Measurements from ENCODE around the gene NCBP1. TPM values are rescaled to one million over a fixed set of nuclear protein-coding genes. Genes with fewer than 3 reads are reported as not detected.

The NCBP1 gene
- total and polyA plus RNA-seq, 9 of the 15 experiments (the other 6 are each of a cell fraction or from before 2014, with no cell fraction given), result 29.4 to 69.7 (median 57.5) TPM

DNA sequence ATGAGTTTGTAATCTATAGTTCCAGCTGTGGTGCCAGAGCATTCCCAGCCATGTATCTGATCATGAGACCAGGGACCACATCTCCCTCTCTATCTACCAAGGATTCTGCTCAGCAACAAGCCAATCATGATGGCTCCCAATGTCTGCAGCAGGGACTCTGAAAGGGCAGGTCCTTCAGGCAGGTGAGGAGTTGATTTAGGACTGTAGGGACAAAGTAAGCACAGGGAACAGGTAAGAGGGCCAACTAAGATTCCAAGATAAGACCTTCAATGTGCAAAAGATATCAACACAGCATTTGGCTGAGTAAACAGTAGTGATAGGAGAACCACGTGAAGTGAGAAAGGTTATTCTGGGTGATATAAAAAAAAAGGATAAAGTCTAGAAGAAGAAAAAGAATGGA, 55.0 kb downstream of the NCBP1 start:
- ChIA-PET CTCF (ENCODE audit: low intra/inter-chr PET ratio) (no interaction called here), POLR2A (interaction anchor here (0.7 to 1.8 kb wide), 2 partner anchors 8 to 393 kb away, joined by 3 to 8 read pairs; partner anchors contain the start of gene XPA)
- no peak overlapping the region; a peak in 1 of 4 replicates for H3K9ac ChIP-seq (ENCODE audit: insufficient read depth in 1 of 2, low read depth in 2 of 2, low read length in 2 of 2)
- in situ Hi-C loops (cut with MboI) (no loop called here), intact Hi-C loops (cut with micrococcal nuclease) (no loop called here)
- no TSS peak for BruUV-seq (replicated peaks)
- DNase-seq (ENCODE audit: extremely low read depth in 1 of 4, low spot score in 3 of 4) (no peak), ATAC-seq (no peak; the same call in 2 of the 3 replicates), FAIRE-seq (no peak)
- WGBS (ENCODE audit: insufficient coverage, low coverage, missing lambda C conversion rate), result 17% methylated on average over 1 of the region's 1 CpG
- H3K27me3 ChIP-seq (ENCODE audit: control insufficient read depth in 2 of 2, insufficient read depth in 2 of 2, low read length in 2 of 2), result no peaks in the 10 kb centered on the region
- H3K9me1 ChIP-seq (ENCODE audit: control insufficient read depth, insufficient read depth, low read length), result no peaks in the 10 kb centered on the region
- H3K27ac ChIP-seq (ENCODE audit: extremely low read depth, low read depth, low read length), result no peak overlapping the region
- no peaks in the 10 kb centered on the region; a peak in 1 of 5 replicates for H3K4me1 ChIP-seq (replicated peaks in 1 of 2; ENCODE audit: control insufficient read depth in 2 of 2, insufficient read depth in 2 of 2, low read length in 2 of 2)
- peaks cover 74% of the 10 kb centered on the region for H3K36me3 ChIP-seq (ENCODE audit: control insufficient read depth, insufficient read depth, low read length)
- H4K20me1 ChIP-seq (replicated peaks; ENCODE audit: control insufficient read depth, insufficient read depth, low read length), result no peaks in the 10 kb centered on the region
- H3K9me3 ChIP-seq (replicated peaks; ENCODE audit: control insufficient read depth, insufficient read depth, low read depth, low read length), result no peaks in the 10 kb centered on the region
- no peak overlapping the region for H3K4me3 ChIP-seq
- peaks cover 5% of the 10 kb centered on the region; the same call in 2 of the 3 replicates for H3K79me2 ChIP-seq (ENCODE audit: control insufficient read depth, insufficient read depth, low read length)
- no peak for TF ChIP-seq ZNF263 (CRISPR knock-in tag; IDR thresholded peaks at IDR 0.05; ENCODE audit: borderline replicate concordance)
- TF ChIP-seq ZSCAN32 (CRISPR knock-in tag; IDR thresholded peaks at IDR 0.05), result no peak
- TF ChIP-seq, protein P1, sequence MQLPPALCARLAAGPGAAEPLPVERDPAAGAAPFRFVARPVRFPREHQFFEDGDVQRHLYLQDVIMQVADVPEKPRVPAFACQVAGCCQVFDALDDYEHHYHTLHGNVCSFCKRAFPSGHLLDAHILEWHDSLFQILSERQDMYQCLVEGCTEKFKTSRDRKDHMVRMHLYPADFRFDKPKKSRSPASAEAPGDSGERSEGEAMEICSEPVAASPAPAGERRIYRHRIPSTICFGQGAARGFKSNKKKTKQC (CRISPR knock-in tag; IDR thresholded peaks at IDR 0.05), result no peak
- TF ChIP-seq NFE2 (IDR thresholded peaks at IDR 0.05; ENCODE audit: low read depth), result no peak
- TF ChIP-seq, protein P2, sequence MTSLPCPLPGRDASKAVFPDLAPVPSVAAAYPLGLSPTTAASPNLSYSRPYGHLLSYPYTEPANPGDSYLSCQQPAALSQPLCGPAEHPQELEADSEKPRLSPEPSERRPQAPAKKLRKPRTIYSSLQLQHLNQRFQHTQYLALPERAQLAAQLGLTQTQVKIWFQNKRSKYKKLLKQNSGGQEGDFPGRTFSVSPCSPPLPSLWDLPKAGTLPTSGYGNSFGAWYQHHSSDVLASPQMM (CRISPR knock-in tag; IDR thresholded peaks at IDR 0.05), result no peak
- no peak overlapping the region for H2AFZ ChIP-seq (ENCODE audit: low read depth, low read length)
- no peak overlapping the region for H3K4me2 ChIP-seq (ENCODE audit: insufficient read depth, low read length)
